H1 (cell line): ENCODE data around the gene NRP2. TPM values are rescaled to one million over a fixed set of nuclear protein-coding genes. Genes with fewer than 3 reads are reported as not detected.
A peak's percentile ranks its signal among the peaks of the same experiment; 100 is the strongest.

Experiments used
- CTCF ChIA-PET: fragments of 300-600 bp; sonication (Branson Sonifier 250); formaldehyde crosslinking; loops from one replicate; lab custom pipeline; 2021; ENCODE audit not compliant: partially characterized antibody; lab: Charles Lee
- POLR2A ChIA-PET: fragments of 300-600 bp; sonication (Branson Sonifier 250); formaldehyde crosslinking; loops from one replicate; lab custom pipeline; 2021; ENCODE audit warnings: inconsistent platforms; ENCODE audit not compliant: partially characterized antibody; lab: Charles Lee
- DNase-seq, 2 experiments: peaks; one replicate each; pipeline versions ENCODE4 v3.0.0 to v3.0.0-alpha.2; 2010 to 2022; ENCODE audit warnings: low spot score in 2 of 2, low read depth in 1 of 2, mixed read lengths in 1 of 2
- FAIRE-seq: peaks from 2 replicates; lab custom pipeline; 2011; peaks lifted over from hg19 to GRCh38; lab: Jason Lieb, UNC
- H2AFZ ChIP-seq: 2 replicates; pipeline ENCODE4 v1.8.1; 2012; ENCODE audit warnings: low read length, inconsistent platforms
- H2AK5ac ChIP-seq: 2 replicates; pipeline ENCODE4 v1.6.1; 2013; ENCODE audit warnings: low read depth, low read length
- H2BK120ac ChIP-seq: replicated peaks from 2 replicates; pipeline ENCODE3; 2013; ENCODE audit warnings: low read depth, low read length, inconsistent platforms
- H2BK12ac ChIP-seq: 2 replicates; pipeline ENCODE4 v1.6.1; 2013; ENCODE audit warnings: low read depth, low read length
- H2BK15ac ChIP-seq: 2 replicates; pipeline ENCODE4 v1.6.1; 2013; ENCODE audit warnings: low read length
- H2BK20ac ChIP-seq: 2 replicates; pipeline ENCODE4 v1.6.1; 2013; ENCODE audit warnings: low read length
- H2BK5ac ChIP-seq: 2 replicates; pipeline ENCODE4 v1.6.1; 2013; ENCODE audit warnings: low read depth, low read length
- H3K14ac ChIP-seq: 2 replicates; pipeline ENCODE4 v1.6.1; 2013; ENCODE audit warnings: inconsistent platforms; ENCODE audit not compliant: insufficient read length
- H3K18ac ChIP-seq: 2 replicates; pipeline ENCODE4 v1.6.1; 2013; ENCODE audit warnings: low read length; ENCODE audit errors: extremely low read depth
- H3K23ac ChIP-seq: 2 replicates; pipeline ENCODE4 v1.6.1; 2013; ENCODE audit warnings: inconsistent platforms; ENCODE audit not compliant: insufficient read length
- H3K23me2 ChIP-seq: 2 replicates; pipeline ENCODE4 v1.6.1; 2013; ENCODE audit warnings: low read depth, low read length
- H3K27ac ChIP-seq: 2 replicates; pipeline ENCODE4 v1.6.1; 2011; ENCODE audit warnings: low read depth, low read length, inconsistent platforms
- H3K27me3 ChIP-seq, 4 experiments: replicated peaks in 1 of 4; 1 replicate in 1 of 4; 2 replicates in 3 of 4; pipeline versions ENCODE4 v1.6.1 to v1.8.1; 2011 to 2013; ENCODE audit warnings: low read length in 3 of 4, mild to moderate bottlenecking in 3 of 4, inconsistent platforms in 2 of 4, mixed read lengths in 2 of 4, moderate library complexity in 1 of 4; ENCODE audit not compliant: control insufficient read depth in 3 of 4, insufficient read depth in 3 of 4; ENCODE audit errors: extremely low read depth in 1 of 4
- H3K36me3 ChIP-seq, 4 experiments: 2 replicates each; pipeline versions ENCODE4 v1.6.1 to v1.8.1; 2011 to 2013; ENCODE audit warnings: mild to moderate bottlenecking in 4 of 4, low read length in 3 of 4, moderate library complexity in 2 of 4, control low read depth in 1 of 4, inconsistent platforms in 1 of 4; ENCODE audit not compliant: insufficient read depth in 4 of 4, control insufficient read depth in 2 of 4
- H3K4ac ChIP-seq: replicated peaks from 2 replicates; pipeline ENCODE3; 2013; ENCODE audit warnings: low read length, low read depth, mixed read lengths, inconsistent platforms; ENCODE audit not compliant: insufficient read length
- H3K4me1 ChIP-seq, 4 experiments: replicated peaks in 1 of 4; 1 replicate in 1 of 4; 2 replicates in 3 of 4; pipeline versions ENCODE4 v1.6.1 to v1.8.1; 2011 to 2013; ENCODE audit warnings: low read length in 3 of 4, inconsistent platforms in 2 of 4, mixed read lengths in 1 of 4; ENCODE audit not compliant: insufficient read depth in 4 of 4, control insufficient read depth in 3 of 4
- H3K4me2 ChIP-seq, 2 experiments: 2 replicates each; pipeline versions ENCODE4 v1.6.1 to v1.8.1; 2011 to 2013; ENCODE audit warnings: low read depth in 2 of 2, low read length in 2 of 2, control low read depth in 1 of 2, inconsistent platforms in 1 of 2, mild to moderate bottlenecking in 1 of 2; ENCODE audit not compliant: insufficient read depth in 1 of 2
- H3K4me3 ChIP-seq, 4 experiments: fragments of 200-600, 300-600 bp in 1 of 4; sonication (generic), shearing (Covaris generic), sonication (Bioruptor Twin) in 1 of 4; 2 replicates each; pipeline versions ENCODE4 v1.5.1 to v1.8.1; 2011 to 2016; ENCODE audit warnings: low read length in 4 of 4, low read depth in 3 of 4, control low read depth in 2 of 4, inconsistent platforms in 2 of 4, mild to moderate bottlenecking in 2 of 4, mixed read lengths in 1 of 4, moderate library complexity in 1 of 4; ENCODE audit not compliant: insufficient read depth in 2 of 4; ENCODE audit errors: extremely low read depth in 1 of 4
- H3K56ac ChIP-seq: replicated peaks from 2 replicates; pipeline ENCODE3; 2013; ENCODE audit warnings: low read depth, mild to moderate bottlenecking, mixed read lengths, low read length, inconsistent platforms; ENCODE audit not compliant: insufficient read length
- H3K79me1 ChIP-seq: 2 replicates; pipeline ENCODE4 v1.6.1; 2013; ENCODE audit warnings: low read depth, low read length, control low read depth
- H3K79me2 ChIP-seq, 2 experiments: 2 replicates each; pipeline versions ENCODE4 v1.6.1 to v1.8.1; 2012 to 2013; ENCODE audit warnings: low read length in 2 of 2, mild to moderate bottlenecking in 2 of 2, inconsistent platforms in 1 of 2; ENCODE audit not compliant: insufficient read depth in 2 of 2, control insufficient read depth in 1 of 2
- H3K9ac ChIP-seq, 4 experiments: replicated peaks in 1 of 4; 1 replicate in 1 of 4; 2 replicates in 3 of 4; pipeline versions ENCODE4 v1.6.1 to v1.8.1; 2011 to 2013; ENCODE audit warnings: low read depth in 3 of 4, low read length in 3 of 4, control low read depth in 2 of 4, mild to moderate bottlenecking in 2 of 4, moderate library complexity in 2 of 4, inconsistent platforms in 1 of 4; ENCODE audit errors: extremely low read depth in 1 of 4
- H3K9me3 ChIP-seq, 2 experiments: 2 replicates each; pipeline versions ENCODE4 v1.6.1 to v1.8.1; 2012 to 2013; ENCODE audit warnings: mild to moderate bottlenecking in 2 of 2, moderate library complexity in 2 of 2, control low read depth in 1 of 2, inconsistent platforms in 1 of 2, low read depth in 1 of 2, low read length in 1 of 2, mixed read lengths in 1 of 2; ENCODE audit not compliant: insufficient read depth in 2 of 2
- H4K20me1 ChIP-seq, 2 experiments: replicated peaks in 1 of 2; 2 replicates each; pipeline versions ENCODE3 to v1.8.1; 2011 to 2013; ENCODE audit warnings: inconsistent platforms in 2 of 2, low read length in 2 of 2, mild to moderate bottlenecking in 1 of 2; ENCODE audit not compliant: insufficient read depth in 2 of 2, control insufficient read depth in 1 of 2
- H4K5ac ChIP-seq: 2 replicates; pipeline ENCODE4 v1.6.1; 2013; ENCODE audit warnings: low read length, low read depth, mixed read lengths, inconsistent platforms; ENCODE audit not compliant: insufficient read length
- H4K8ac ChIP-seq: 2 replicates; pipeline ENCODE4 v1.8.0; 2013; ENCODE audit warnings: mild to moderate bottlenecking, moderate library complexity, low read length, inconsistent platforms; ENCODE audit not compliant: insufficient read depth; ENCODE audit errors: extremely low read depth
- H4K91ac ChIP-seq: replicated peaks from 2 replicates; pipeline ENCODE3; 2013; ENCODE audit warnings: low read length, mixed read lengths, inconsistent platforms; ENCODE audit not compliant: insufficient read length
- CBX8 ChIP-seq: fragments of 300-800, 300-1000 bp; sonication (generic); IDR thresholded peaks from 2 replicates; pipeline ENCODE4 v1.7.1; 2016; ENCODE audit warnings: low read depth, low read length, borderline replicate concordance
- KDM4A ChIP-seq: IDR thresholded peaks from one replicate; pipeline ENCODE4 v1.7.1; 2012; ENCODE audit warnings: low read depth, mild to moderate bottlenecking, moderate library complexity, low read length, inconsistent platforms; ENCODE audit not compliant: severe bottlenecking
- POLR2AphosphoS5 ChIP-seq: IDR thresholded peaks from 2 replicates; pipeline ENCODE4 v1.6.1; 2011; ENCODE audit warnings: low read depth, low read length
- TCF12 ChIP-seq: IDR thresholded peaks from 2 replicates; pipeline ENCODE4 v1.6.1; 2011; ENCODE audit warnings: low read depth, mild to moderate bottlenecking, low read length
- WGBS, 2 experiments: shearing (Covaris generic) in 1 of 2; methylation state at CpG; one replicate each; pipeline versions ENCODE4 v1.1.6 to v1.1.7; 2013 to 2015; ENCODE audit warnings: low lambda C conversion rate in 2 of 2, mixed read lengths in 2 of 2, inconsistent platforms in 1 of 2, low coverage in 1 of 2, missing lambda C conversion rate in 1 of 2; ENCODE audit not compliant: insufficient replicate concordance in 2 of 2, insufficient coverage in 1 of 2, insufficient read length in 1 of 2; ENCODE audit errors: extremely low coverage in 1 of 2, missing lambda C conversion rate in 1 of 2; 5-methylcytosine and 5-hydroxymethylcytosine counted together
- polyA plus RNA-seq, 7 experiments: library from polyadenylated mRNA; depleted of rRNA in 3 of 7; stranded (reverse) in 5 of 7; unstranded in 2 of 7; fragments of >200 nt in 5 of 7; fragments of 200-250 nt in 2 of 7; gene quantifications; 1 replicate in 5 of 7; 2 replicates in 1 of 7; 4 replicates in 1 of 7; pipeline versions ENCODE4 v1.2.1 to v1.2.3, GENCODE V29; 2011 to 2013; ENCODE audit warnings: missing spikeins in 2 of 7, mixed read lengths in 2 of 7
- total RNA-seq: library from RNA; stranded (reverse); fragmentation: NEBNext Ultra II Directional; extraction: Animal tissue kit (Norgen Biotek cat#: 25700); gene quantifications from 2 replicates; pipeline ENCODE4 v1.2.1, GENCODE V29; 2021

The NRP2 gene
- total and polyA plus RNA-seq, 2 of the 8 experiments (the other 6 are each of a cell fraction or from before 2014, with no cell fraction given): 32.0 to 37.8 TPM

GRCh38 chr2:205769879-205770278 is 87.6 kb downstream of the NRP2 start:
- Histone ChIP-seq H2AK5ac (no peak overlapping the region; the same call in 1 of the 2 replicates), H3K14ac (no peak overlapping the region), H3K18ac (no peak overlapping the region), H3K4me3 (no peak overlapping the region), H2BK5ac (no peak overlapping the region), H2BK15ac (no peak overlapping the region), H2BK120ac (no peak overlapping the region), H3K4me2 (no peak overlapping the region), H3K9ac (no peak overlapping the region), H4K91ac (no peak overlapping the region), H3K4ac (no peak overlapping the region), H3K27me3 (no peaks in the 10 kb centered on the region), H2AFZ (no peak overlapping the region), H3K79me2 (no peaks in the 10 kb centered on the region), H3K27ac (no peak overlapping the region), H3K9me3 (no peaks in the 10 kb centered on the region), H3K23me2 (peaks cover 3% of the 10 kb centered on the region; the same call in 1 of the 2 replicates), H2BK20ac (no peak overlapping the region), H3K56ac (no peak overlapping the region), H3K36me3 (peaks cover 3 to 14% (median 12%) of the 10 kb centered on the region in 4 experiments; a peak in 6 of 8 replicates), H4K5ac (no peak overlapping the region), H3K23ac (no peak overlapping the region), H2BK12ac (no peak overlapping the region), H4K20me1 (no peaks in the 10 kb centered on the region), H3K4me1 (peaks cover 0 to 3% (median under 1%) of the 10 kb centered on the region in 4 experiments; a peak in 3 of 7 replicates), H3K79me1 (no peaks in the 10 kb centered on the region), H4K8ac (no peak overlapping the region)
- FAIRE-seq (no peak), DNase-seq (no peak)
- CTCF ChIA-PET: interaction anchor here (0.7 to 8.6 kb wide), 9 partner anchors 10 to 157 kb away, joined by 3 to 136 read pairs (median 3); no protein-coding TSS in a partner anchor
- WGBS, 2 experiments: 85% methylated on average over 7 of the region's 7 CpGs; no CpG with 5 or more reads in 1 of the 2 experiments
- POLR2A ChIA-PET: no interaction called here
- TF ChIP-seq CBX8 (no peak), TCF12 (peak; percentile 76; the same call in 1 of the 2 replicates), POLR2AphosphoS5 (peak; percentile 43; the same call in 1 of the 2 replicates), KDM4A (no peak)
